Head of caudate nucleus (tissue), 42 donors: Measurements from ENCODE around the gene EIF4G2.

ENCODE experiments used
- DNase-seq, 42 donors: peaks; one replicate each; pipeline versions ENCODE4 v3.0.0 to v3.0.0-alpha.2; 2020 to 2021; ENCODE audit warnings: mixed read lengths in 7 of 42
- intact Hi-C: fragments of 100-400 bp; cut with DNase I; formaldehyde crosslinking; loops from one replicate; pipeline ENCODE4 v1.15.0; 2022

Gene EIF4G2

GRCh38 chr11:10818594-10818993 lies 9.9 kb upstream of the EIF4G2 start:
- intact Hi-C loops, result no loop called here

GRCh38 chr11:10813945-10814344 lies 5.2 kb upstream of the EIF4G2 start:
- DNase-seq, result no peak
- intact Hi-C loops, result no loop called here

More at GRCh38 chr11:10818594-10818993, 9.9 kb upstream of the EIF4G2 start:
- no peak for DNase-seq

GRCh38 chr11:10809373-10810160 lies 841 bp upstream of the EIF4G2 start:
- intact Hi-C loops, result loop anchor here (2.0 to 10.0 kb wide), 4 partner anchors 49 to 205 kb away; partner anchors contain the start of genes CTR9 and ZBED5

GRCh38 chr11:10808235-10808552 lies 532 bp downstream of the EIF4G2 start:
- intact Hi-C loops, result loop anchor here (2.0 to 10.0 kb wide), 4 partner anchors 51 to 207 kb away; partner anchors contain the start of genes CTR9 and ZBED5
- DNase-seq, result no peak

More at GRCh38 chr11:10809373-10810160, 841 bp upstream of the EIF4G2 start:
- DNase-seq, result peak in 33 of 42 donors; percentile 33 to 77 (median 57)

- DNase-seq, result peak; percentile 55 to 91 (median 77)
- intact Hi-C loops, result loop anchor here (2.0 to 10.0 kb wide), 4 partner anchors 51 to 207 kb away; partner anchors contain the start of genes CTR9 and ZBED5
Measured at GRCh38 chr11:10807493-10808234, 1.1 kb downstream of the EIF4G2 start.

GRCh38 chr11:10806206-10806605 lies 2.5 kb downstream of the EIF4G2 start:
- intact Hi-C loops, result loop anchor here (5.0 to 10.0 kb wide), 3 partner anchors 51 to 209 kb away; partner anchors contain the start of gene CTR9
- no peak for DNase-seq

- intact Hi-C loops, result loop anchor here (5.0 to 10.0 kb wide), 3 partner anchors 51 to 209 kb away; partner anchors contain the start of gene CTR9
Measured at GRCh38 chr11:10805741-10806140, 3.0 kb downstream of the EIF4G2 start.

GRCh38 chr11:10803676-10804075 lies 5.0 kb downstream of the EIF4G2 start:
- no peak for DNase-seq
- intact Hi-C loops, result loop anchor here (10.0 kb wide), 2 partner anchors 49 to 211 kb away; partner anchors contain the start of gene CTR9

More at GRCh38 chr11:10805741-10806140, 3.0 kb downstream of the EIF4G2 start:
- DNase-seq, result no peak

GRCh38 chr11:10800292-10800691 lies 8.4 kb downstream of the EIF4G2 start:
- intact Hi-C loops, result loop anchor here (10.0 kb wide), 2 partner anchors 45 to 215 kb away; partner anchors contain the start of gene CTR9
- no peak for DNase-seq

GRCh38 chr11:10798330-10798928 lies 10.3 kb downstream of the EIF4G2 start:
- DNase-seq, result no peak
- intact Hi-C loops, result no loop called here

- intact Hi-C loops, result no loop called here
Measured at GRCh38 chr11:10797531-10797930, 11.2 kb downstream of the EIF4G2 start.

GRCh38 chr11:10797001-10797400 lies 11.7 kb downstream of the EIF4G2 start:
- no peak for DNase-seq
- intact Hi-C loops, result no loop called here

More at GRCh38 chr11:10797531-10797930, 11.2 kb downstream of the EIF4G2 start:
- no peak for DNase-seq

GRCh38 chr11:10796191-10796590 lies 12.5 kb downstream of the EIF4G2 start:
- no peak for DNase-seq
- intact Hi-C loops, result no loop called here

GRCh38 chr11:10793470-10794255 lies 15.1 kb downstream of the EIF4G2 start:
- no peak for DNase-seq
- intact Hi-C loops, result no loop called here

- DNase-seq, result peak; percentile 50 to 94 (median 81)
- intact Hi-C loops, result no loop called here
Measured at GRCh38 chr11:10792385-10793068, 16.2 kb downstream of the EIF4G2 start.

GRCh38 chr11:10786451-10786850 lies 22.3 kb downstream of the EIF4G2 start:
- intact Hi-C loops, result no loop called here

GRCh38 chr11:10785146-10785474 lies 23.6 kb downstream of the EIF4G2 start:
- intact Hi-C loops, result no loop called here
- no peak for DNase-seq

More at GRCh38 chr11:10786451-10786850, 22.3 kb downstream of the EIF4G2 start:
- DNase-seq, result no peak
